A549 (cell line): ENCODE measurements around the gene PPP2R2D. TPM values are rescaled to one million over a fixed set of nuclear protein-coding genes. Genes with fewer than 3 reads are reported as not detected.

Source experiments
- ATAC-seq, 2 experiments: fragments of 200-7000 bp in 1 of 2; fragments of >200 bp in 1 of 2; cut with Nextera tagmentation in 1 of 2; cut with Tn5 transposase in 1 of 2; 3 replicates each; pipeline versions ENCODE4 v1.8.0 to v1.9.1; 2018 to 2020; ENCODE audit warnings: mild to moderate bottlenecking in 1 of 2, moderate library complexity in 1 of 2
- CTCF ChIA-PET: fragments of 300-600 bp; sonication (Branson Sonifier 250); formaldehyde crosslinking; extraction: SDS; loops from one replicate; lab custom pipeline; 2021; ENCODE audit warnings: antibody characterized with exemption, inconsistent platforms; lab: Yijun Ruan, JAX
- POLR2A ChIA-PET: fragments of 350-600 bp; formaldehyde crosslinking; extraction: SDS; loops from one replicate; lab custom pipeline; 2021; ENCODE audit warnings: antibody characterized with exemption, inconsistent platforms; lab: Yijun Ruan, JAX
- DNase-seq, 2 experiments: peaks; one replicate each; pipeline versions ENCODE4 v3.0.0 to v3.0.0-alpha.2; 2011 to 2016; ENCODE audit warnings: low read depth in 1 of 2, low spot score in 1 of 2
- FAIRE-seq: peaks from 2 replicates; lab custom pipeline; 2011; peaks lifted over from hg19 to GRCh38; lab: Jason Lieb, UNC
- H3K27ac ChIP-seq, 2 experiments: fragments of >200 bp; sonication (Bioruptor Twin); formaldehyde crosslinking; 3 replicates each; pipeline ENCODE4 v1.5.1; 2016 to 2017
- H3K4me1 ChIP-seq: fragments of >200 bp; sonication (Bioruptor Twin); formaldehyde crosslinking; 3 replicates; pipeline ENCODE4 v1.6.1; 2016
- H3K4me2 ChIP-seq: fragments of >200 bp; sonication (Bioruptor Twin); formaldehyde crosslinking; 3 replicates; pipeline ENCODE4 v1.6.1; 2016
- H3K4me3 ChIP-seq: fragments of >200 bp; sonication (Bioruptor Twin); formaldehyde crosslinking; 3 replicates; pipeline ENCODE4 v1.5.1; 2016
- H3K9me3 ChIP-seq: fragments of >200 bp; sonication (Bioruptor Twin); formaldehyde crosslinking; 3 replicates; pipeline ENCODE4 v1.6.1; 2016
- CHD2 ChIP-seq: fragments of 150-350 bp; IDR thresholded peaks from 2 replicates; pipeline ENCODE4 v1.6.1; 2014; ENCODE audit warnings: low read length; ENCODE audit not compliant: partially characterized antibody
- E2F6 ChIP-seq: IDR thresholded peaks from 2 replicates; pipeline ENCODE4 v1.6.1; 2012; ENCODE audit warnings: low read depth, borderline replicate concordance
- EP300 ChIP-seq, 2 experiments: fragments of >200 bp; sonication (Bioruptor Twin); formaldehyde crosslinking; IDR thresholded peaks; 2 replicates in 1 of 2; 3 replicates in 1 of 2; pipeline ENCODE4 v1.6.1; 2016 to 2017
- GATA3 ChIP-seq: IDR thresholded peaks from 2 replicates; pipeline ENCODE4 v1.6.1; 2012; ENCODE audit warnings: borderline replicate concordance
- HDAC2 ChIP-seq: fragments of 200-600 bp; sonication (generic); IDR thresholded peaks from 2 replicates; pipeline ENCODE4 v1.6.1; 2016
- HES2 ChIP-seq: fragments of >200 bp; sonication (Bioruptor Twin); formaldehyde crosslinking; IDR thresholded peaks from 2 replicates; pipeline ENCODE4 v1.6.1; 2016
- HEYL ChIP-seq: fragments of 250-450 bp; sonication (Bioruptor Pico); IDR thresholded peaks from 2 replicates; pipeline ENCODE4 v1.8.0; 2021; ENCODE audit warnings: mild to moderate bottlenecking, moderate library complexity
- HOXB5 ChIP-seq: fragments of 250-450 bp; sonication (Bioruptor Pico); IDR thresholded peaks from 2 replicates; pipeline ENCODE4 v1.5.0; 2020; ENCODE audit warnings: mild to moderate bottlenecking, moderate library complexity
- JUN ChIP-seq, 2 experiments: fragments of >200 bp; sonication (Bioruptor Twin); formaldehyde crosslinking; IDR thresholded peaks; 2 replicates in 1 of 2; 3 replicates in 1 of 2; pipeline ENCODE4 v1.6.1; 2016 to 2017
- KDM1A ChIP-seq: fragments of 200-600 bp; sonication (generic); IDR thresholded peaks from 2 replicates; pipeline ENCODE4 v1.6.1; 2016; ENCODE audit warnings: low read depth, mild to moderate bottlenecking
- MAZ ChIP-seq: fragments of 150-350 bp; IDR thresholded peaks from 2 replicates; pipeline ENCODE4 v1.6.1; 2014; ENCODE audit warnings: antibody characterized with exemption, low read depth, low read length, borderline replicate concordance
- MYC ChIP-seq: IDR thresholded peaks from 2 replicates; pipeline ENCODE4 v1.6.1; 2012; ENCODE audit warnings: mild to moderate bottlenecking, inconsistent platforms, low read length, improper control_type of control experiment, borderline replicate concordance
- RCOR1 ChIP-seq: fragments of 150-350 bp; IDR thresholded peaks from 2 replicates; pipeline ENCODE4 v1.6.1; 2014; ENCODE audit warnings: antibody characterized with exemption, low read length, low read depth
- SMC3 ChIP-seq: fragments of >200 bp; sonication (Bioruptor Twin); formaldehyde crosslinking; IDR thresholded peaks from 3 replicates; pipeline ENCODE4 v1.6.1; 2018; ENCODE audit warnings: inconsistent platforms
- TFCP2L1 ChIP-seq: fragments of 250-450 bp; sonication (Bioruptor Pico); IDR thresholded peaks from 2 replicates; pipeline ENCODE4 v1.5.0; 2021; ENCODE audit warnings: mild to moderate bottlenecking
- ZFP36 ChIP-seq: fragments of 450-650 bp; IDR thresholded peaks from 2 replicates; pipeline ENCODE4 v1.6.1; 2014; ENCODE audit warnings: borderline replicate concordance; ENCODE audit not compliant: partially characterized antibody
- ZNF302 ChIP-seq: fragments of 250-450 bp; sonication (Bioruptor Pico); IDR thresholded peaks from 2 replicates; pipeline ENCODE4 v1.9.0; 2021; ENCODE audit warnings: inconsistent platforms, mild to moderate bottlenecking, moderate library complexity
- WGBS: methylation state at CpG from one replicate; pipeline ENCODE4 v1.1.6; 2017; ENCODE audit errors: missing lambda C conversion rate; 5-methylcytosine and 5-hydroxymethylcytosine counted together
- polyA plus RNA-seq, 4 experiments: library from polyadenylated mRNA; depleted of rRNA in 3 of 4; stranded (reverse); fragments of >200 nt; fragmentation: RNase III in 1 of 4; extraction: RNeasy Plus Mini Kit Qiagen cat#74134 plus additional on column Dnase treatment in 1 of 4; gene quantifications; 2 replicates in 3 of 4; 3 replicates in 1 of 4; pipeline ENCODE4 v1.2.3, GENCODE V29; 2011 to 2017
- TF ChIP-seq, protein P1 (sequence below): fragments of >200 bp; sonication (Bioruptor Twin); formaldehyde crosslinking; IDR thresholded peaks from 3 replicates; pipeline ENCODE4 v1.5.1; 2016
- TF ChIP-seq, protein P2 (sequence below): IDR thresholded peaks from 2 replicates; pipeline ENCODE4 v1.6.1; 2012
- TF ChIP-seq, protein P3 (sequence below): fragments of 200-600 bp; sonication (generic); IDR thresholded peaks from 2 replicates; pipeline ENCODE4 v1.6.1; 2016; ENCODE audit warnings: antibody characterized with exemption, mild to moderate bottlenecking, moderate library complexity

PPP2R2D gene
- polyA plus RNA-seq, 2 of the 4 experiments (the other 2 are of a cell fraction): 23.9 to 36.0 TPM

- FAIRE-seq (no peak), DNase-seq (no peak), ATAC-seq (no peak)
- Histone ChIP-seq H3K27ac (no peak overlapping the region), H3K4me2 (no peak overlapping the region), H3K9me3 (peaks cover 11% of the 10 kb centered on the region; the same call in 1 of the 3 replicates), H3K4me1 (peaks cover 13% of the 10 kb centered on the region), H3K4me3 (no peak overlapping the region)
- 97% methylated on average over 9 of the region's 9 CpGs for WGBS
- ChIA-PET CTCF (interaction anchor here (0.9 to 1.9 kb wide), 4 partner anchors 10 to 97 kb away, joined by 3 to 5 read pairs (median 4); no protein-coding TSS in a partner anchor), POLR2A (no interaction called here)
- no peak for TF ChIP-seq KDM1A
Observed at GRCh38 chr10:131925716-131926115, 24.9 kb downstream of the PPP2R2D start.

DNA sequence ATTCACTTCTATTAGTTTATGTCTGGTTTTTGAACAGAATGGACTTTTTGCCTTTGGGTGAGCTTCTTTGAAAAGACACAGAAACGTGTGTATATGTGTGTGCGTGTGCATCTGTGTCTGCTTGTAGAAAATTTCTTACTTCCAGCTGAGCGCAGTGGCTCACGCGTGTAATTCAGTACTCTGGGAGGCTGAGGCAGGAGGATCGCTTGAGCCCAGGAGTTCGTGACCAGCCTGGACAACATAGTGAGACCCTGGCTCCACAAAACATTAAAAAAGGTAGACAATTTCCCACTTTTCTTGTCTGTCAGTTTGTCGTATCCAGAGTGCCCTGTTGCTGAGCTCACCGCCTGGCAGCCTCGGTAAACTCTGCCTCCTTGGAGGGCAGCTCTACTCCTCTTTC is 25.4 kb downstream of the PPP2R2D start:
- no peak overlapping the region for H3K27ac ChIP-seq
- peaks cover 11% of the 10 kb centered on the region; the same call in 1 of the 3 replicates for H3K9me3 ChIP-seq
- ChIA-PET CTCF (interaction anchor here (0.9 to 1.9 kb wide), 4 partner anchors 10 to 97 kb away, joined by 3 to 5 read pairs (median 4); no protein-coding TSS in a partner anchor), POLR2A (no interaction called here)
- H3K4me2 ChIP-seq: no peak overlapping the region
- peaks cover 13% of the 10 kb centered on the region for H3K4me1 ChIP-seq
- 93% methylated on average over 10 of the region's 10 CpGs for WGBS
- DNase-seq: no peak
- no peak for ATAC-seq
- H3K4me3 ChIP-seq: no peak overlapping the region
- TF ChIP-seq, protein P1, sequence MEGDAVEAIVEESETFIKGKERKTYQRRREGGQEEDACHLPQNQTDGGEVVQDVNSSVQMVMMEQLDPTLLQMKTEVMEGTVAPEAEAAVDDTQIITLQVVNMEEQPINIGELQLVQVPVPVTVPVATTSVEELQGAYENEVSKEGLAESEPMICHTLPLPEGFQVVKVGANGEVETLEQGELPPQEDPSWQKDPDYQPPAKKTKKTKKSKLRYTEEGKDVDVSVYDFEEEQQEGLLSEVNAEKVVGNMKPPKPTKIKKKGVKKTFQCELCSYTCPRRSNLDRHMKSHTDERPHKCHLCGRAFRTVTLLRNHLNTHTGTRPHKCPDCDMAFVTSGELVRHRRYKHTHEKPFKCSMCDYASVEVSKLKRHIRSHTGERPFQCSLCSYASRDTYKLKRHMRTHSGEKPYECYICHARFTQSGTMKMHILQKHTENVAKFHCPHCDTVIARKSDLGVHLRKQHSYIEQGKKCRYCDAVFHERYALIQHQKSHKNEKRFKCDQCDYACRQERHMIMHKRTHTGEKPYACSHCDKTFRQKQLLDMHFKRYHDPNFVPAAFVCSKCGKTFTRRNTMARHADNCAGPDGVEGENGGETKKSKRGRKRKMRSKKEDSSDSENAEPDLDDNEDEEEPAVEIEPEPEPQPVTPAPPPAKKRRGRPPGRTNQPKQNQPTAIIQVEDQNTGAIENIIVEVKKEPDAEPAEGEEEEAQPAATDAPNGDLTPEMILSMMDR: no peak
- TF ChIP-seq HES2 (no peak), ZFP36 (no peak), EP300 (IDR thresholded peaks at IDR 0.05) (no peak), HDAC2 (no peak), GATA3 (no peak)
- TF ChIP-seq, protein P2, sequence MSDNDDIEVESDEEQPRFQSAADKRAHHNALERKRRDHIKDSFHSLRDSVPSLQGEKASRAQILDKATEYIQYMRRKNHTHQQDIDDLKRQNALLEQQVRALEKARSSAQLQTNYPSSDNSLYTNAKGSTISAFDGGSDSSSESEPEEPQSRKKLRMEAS: no peak
- no peak for FAIRE-seq

- H3K4me1 ChIP-seq: peaks cover 13% of the 10 kb centered on the region
- no peak for ATAC-seq
- H3K27ac ChIP-seq: no peak overlapping the region; a peak in 1 of 6 replicates
- no peak for FAIRE-seq
- DNase-seq: no peak
- POLR2A ChIA-PET: no interaction called here
- 93% methylated on average over 28 of the region's 28 CpGs for WGBS
- no peak for TF ChIP-seq HEYL (CRISPR knock-in tag)
- TF ChIP-seq TFCP2L1 (CRISPR knock-in tag): no peak
- TF ChIP-seq CHD2: no peak
- TF ChIP-seq ZNF302 (CRISPR knock-in tag): no peak
- TF ChIP-seq HOXB5: no peak
- TF ChIP-seq EP300 (IDR thresholded peaks at IDR 0.05): no peak
- TF ChIP-seq SMC3: no peak
- no peak for TF ChIP-seq ZFP36
- TF ChIP-seq, protein P1: no peak
- no peak for TF ChIP-seq HDAC2
- TF ChIP-seq, protein P3, sequence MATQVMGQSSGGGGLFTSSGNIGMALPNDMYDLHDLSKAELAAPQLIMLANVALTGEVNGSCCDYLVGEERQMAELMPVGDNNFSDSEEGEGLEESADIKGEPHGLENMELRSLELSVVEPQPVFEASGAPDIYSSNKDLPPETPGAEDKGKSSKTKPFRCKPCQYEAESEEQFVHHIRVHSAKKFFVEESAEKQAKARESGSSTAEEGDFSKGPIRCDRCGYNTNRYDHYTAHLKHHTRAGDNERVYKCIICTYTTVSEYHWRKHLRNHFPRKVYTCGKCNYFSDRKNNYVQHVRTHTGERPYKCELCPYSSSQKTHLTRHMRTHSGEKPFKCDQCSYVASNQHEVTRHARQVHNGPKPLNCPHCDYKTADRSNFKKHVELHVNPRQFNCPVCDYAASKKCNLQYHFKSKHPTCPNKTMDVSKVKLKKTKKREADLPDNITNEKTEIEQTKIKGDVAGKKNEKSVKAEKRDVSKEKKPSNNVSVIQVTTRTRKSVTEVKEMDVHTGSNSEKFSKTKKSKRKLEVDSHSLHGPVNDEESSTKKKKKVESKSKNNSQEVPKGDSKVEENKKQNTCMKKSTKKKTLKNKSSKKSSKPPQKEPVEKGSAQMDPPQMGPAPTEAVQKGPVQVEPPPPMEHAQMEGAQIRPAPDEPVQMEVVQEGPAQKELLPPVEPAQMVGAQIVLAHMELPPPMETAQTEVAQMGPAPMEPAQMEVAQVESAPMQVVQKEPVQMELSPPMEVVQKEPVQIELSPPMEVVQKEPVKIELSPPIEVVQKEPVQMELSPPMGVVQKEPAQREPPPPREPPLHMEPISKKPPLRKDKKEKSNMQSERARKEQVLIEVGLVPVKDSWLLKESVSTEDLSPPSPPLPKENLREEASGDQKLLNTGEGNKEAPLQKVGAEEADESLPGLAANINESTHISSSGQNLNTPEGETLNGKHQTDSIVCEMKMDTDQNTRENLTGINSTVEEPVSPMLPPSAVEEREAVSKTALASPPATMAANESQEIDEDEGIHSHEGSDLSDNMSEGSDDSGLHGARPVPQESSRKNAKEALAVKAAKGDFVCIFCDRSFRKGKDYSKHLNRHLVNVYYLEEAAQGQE: no peak
- no peak for TF ChIP-seq MAZ
- TF ChIP-seq RCOR1: no peak
- no peak for TF ChIP-seq E2F6
- TF ChIP-seq MYC: no peak
- no peak for TF ChIP-seq JUN (IDR thresholded peaks at IDR 0.05)
- peaks cover 11% of the 10 kb centered on the region; the same call in 1 of the 3 replicates for H3K9me3 ChIP-seq
- H3K4me3 ChIP-seq: no peak overlapping the region
- no peak overlapping the region for H3K4me2 ChIP-seq
- CTCF ChIA-PET: interaction anchor here (0.9 to 1.9 kb wide), 4 partner anchors 9 to 96 kb away, joined by 3 to 5 read pairs (median 4); no protein-coding TSS in a partner anchor
Observed at GRCh38 chr10:131926743-131927595, 26.2 kb downstream of the PPP2R2D start.
